AG04450 (cell line): ENCODE data around the gene ITPRID2. TPM values are rescaled to one million over a fixed set of nuclear protein-coding genes. Genes with fewer than 3 reads are reported as not detected.

Source experiments
- CTCF ChIA-PET: fragments of 300-600, 350-600 bp; formaldehyde crosslinking; extraction: SDS; loops from one replicate; lab custom pipeline; 2022; ENCODE audit warnings: antibody characterized with exemption, inconsistent platforms; lab: Charles Lee
- POLR2A ChIA-PET: fragments of 350-600 bp; formaldehyde crosslinking; extraction: SDS; loops from one replicate; lab custom pipeline; 2021; ENCODE audit warnings: antibody characterized with exemption, inconsistent platforms; lab: Yijun Ruan, JAX
- DNase-seq: peaks from one replicate; pipeline ENCODE4 v3.0.0-alpha.2; 2011; ENCODE audit warnings: low read depth, low spot score
- H3K27ac ChIP-seq: one replicate; pipeline ENCODE4 v1.5.1; 2012; ENCODE audit warnings: low read depth, low read length, control low read depth
- H3K27me3 ChIP-seq: one replicate; pipeline ENCODE4 v1.6.0; 2012; ENCODE audit warnings: low read length; ENCODE audit not compliant: control insufficient read depth, insufficient read depth
- H3K4me3 ChIP-seq: 2 replicates; pipeline ENCODE4 v1.5.1; 2011; ENCODE audit warnings: mild to moderate bottlenecking, low read depth, low read length, control low read depth
- H3K9me3 ChIP-seq: 2 replicates; pipeline ENCODE4 v1.5.1; 2012; ENCODE audit warnings: low read length; ENCODE audit not compliant: control insufficient read depth, insufficient read depth
- CTCF ChIP-seq: IDR thresholded peaks from 2 replicates; pipeline ENCODE4 v1.5.1; 2011; ENCODE audit warnings: low read depth, low read length, control low read depth, inconsistent platforms
- polyA plus RNA-seq: library from polyadenylated mRNA; depleted of rRNA; stranded (reverse); fragments of >200 nt; gene quantifications from 2 replicates; pipeline ENCODE4 v1.2.3, GENCODE V29; 2011

The ITPRID2 gene
- polyA plus RNA-seq, 1 experiment = 110 TPM

GRCh38 chr2:181886192-181886591 lies 5.3 kb upstream of the ITPRID2 start:
- POLR2A ChIA-PET = interaction anchor here (0.7 kb wide), 1 partner anchor 97 kb away, joined by 3 read pairs; no protein-coding TSS in a partner anchor
- TF ChIP-seq CTCF = no peak

GRCh38 chr2:181887045-181887444 lies 4.5 kb upstream of the ITPRID2 start:
- ChIA-PET POLR2A (no interaction called here), CTCF (interaction anchor here (1.4 to 1.7 kb wide), 2 partner anchors 17 to 145 kb away, joined by 3 to 5 read pairs; no protein-coding TSS in a partner anchor)
- H3K27me3 ChIP-seq = no peaks in the 10 kb centered on the region
- DNase-seq = no peak
- H3K27ac ChIP-seq = no peak overlapping the region
- no peaks in the 10 kb centered on the region; the same call in 1 of the 2 replicates for H3K9me3 ChIP-seq
- no peak overlapping the region for H3K4me3 ChIP-seq
- no peak for TF ChIP-seq CTCF

More at GRCh38 chr2:181886192-181886591, 5.3 kb upstream of the ITPRID2 start:
- no peak for DNase-seq
- H3K4me3 ChIP-seq = no peak overlapping the region
- H3K9me3 ChIP-seq = no peaks in the 10 kb centered on the region
- H3K27me3 ChIP-seq = no peaks in the 10 kb centered on the region
- CTCF ChIA-PET = interaction anchor here (1.0 to 1.7 kb wide), 4 partner anchors 17 to 144 kb away, joined by 3 to 8 read pairs (median 4); no protein-coding TSS in a partner anchor
- no peak overlapping the region for H3K27ac ChIP-seq

- Histone ChIP-seq H3K27ac (no peak overlapping the region), H3K27me3 (no peaks in the 10 kb centered on the region), H3K4me3 (no peak overlapping the region), H3K9me3 (no peaks in the 10 kb centered on the region; the same call in 1 of the 2 replicates)
- no peak for DNase-seq
- ChIA-PET POLR2A (no interaction called here), CTCF (interaction anchor here (0.6 to 4.1 kb wide), 3 partner anchors 13 to 148 kb away, joined by 5 to 40 read pairs (median 24); no protein-coding TSS in a partner anchor)
- no peak for TF ChIP-seq CTCF
These were observed 1.8 kb upstream of the ITPRID2 start for GRCh38 chr2:181889776-181890175.

GRCh38 chr2:181890271-181890670 lies 1.3 kb upstream of the ITPRID2 start:
- CTCF ChIA-PET = interaction anchor here (0.6 to 4.1 kb wide), 7 partner anchors 13 to 148 kb away, joined by 3 to 40 read pairs (median 5); no protein-coding TSS in a partner anchor
- POLR2A ChIA-PET = no interaction called here
- H3K27me3 ChIP-seq = no peaks in the 10 kb centered on the region
- H3K9me3 ChIP-seq = no peaks in the 10 kb centered on the region; the same call in 1 of the 2 replicates
- H3K4me3 ChIP-seq = no peak overlapping the region
- DNase-seq = no peak
- H3K27ac ChIP-seq = no peak overlapping the region
- no peak for TF ChIP-seq CTCF
